ENCODE measurements around the gene LRP2BP. TPM values are rescaled to one million over a fixed set of nuclear protein-coding genes. Genes with fewer than 3 reads are reported as not detected.
"Not testable (repeated sequence)": the region's sequence is repeated elsewhere in the genome, so short reads cannot be mapped to it uniquely, and the experiment has no call there.

Gene LRP2BP
- total and polyA plus RNA-seq, 4 donors: 1.1 to 3.4 (median 2.3) TPM

DNA sequence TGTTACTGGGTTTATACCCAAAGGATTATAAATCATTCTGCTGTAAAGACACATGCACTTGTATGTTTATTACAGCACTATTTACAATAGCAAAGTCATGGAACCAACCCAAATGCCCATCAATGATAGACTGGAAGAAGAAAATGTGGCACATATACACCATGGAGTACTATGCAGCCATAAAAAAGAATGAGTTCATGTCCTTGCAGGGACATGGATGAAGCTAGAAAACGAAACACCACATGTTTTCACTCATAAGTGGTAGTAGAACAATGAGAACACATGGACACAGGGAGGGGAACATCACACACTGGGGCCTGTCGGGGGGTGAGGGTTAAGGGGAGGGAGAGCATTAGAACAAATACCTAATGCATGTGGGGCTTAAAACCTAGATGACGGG is 78.3 kb downstream of the LRP2BP start:
- H3K27me3 ChIP-seq (ENCODE audit: control insufficient read depth in 1 of 2, insufficient read depth in 2 of 2, low read length in 1 of 2); H3K27ac ChIP-seq (ENCODE audit: low read depth in 1 of 2, low read length in 2 of 2); DNase-seq; H3K9me3 ChIP-seq (ENCODE audit: control insufficient read depth, low read length); intact Hi-C loops (cut with DNase I); H3K4me1 ChIP-seq (ENCODE audit: control insufficient read depth in 1 of 2, insufficient read depth in 2 of 2, low read length in 2 of 2); ATAC-seq (ENCODE audit: low FRiP score); H3K4me3 ChIP-seq (ENCODE audit: low read length in 2 of 2); H3K36me3 ChIP-seq (ENCODE audit: control insufficient read depth in 1 of 2, insufficient read depth in 2 of 2, low read length in 1 of 2): not testable (repeated sequence)
- WGBS, 2 donors: 82 to 98% methylated on average over 3 of the region's 3 CpGs

Other genes starting within 250 kb of the LRP2BP start
- gene CFAP97, start 191.9 kb downstream of the LRP2BP start, total RNA-seq: 10 to 100 TPM; 49.8 to 58.4 TPM
- 10 to 100 TPM; 16.6 to 24.0 TPM for gene CFAP97, start 191.9 kb downstream of the LRP2BP start, polyA plus RNA-seq
- 10 to 100 TPM; 36.2 to 44.7 TPM for gene SNX25, start 186.3 kb downstream of the LRP2BP start, total RNA-seq
- gene SNX25, start 186.3 kb downstream of the LRP2BP start, polyA plus RNA-seq: 10 to 100 TPM in 1 of 2 donors, 1 to 10 TPM in 1; 8.6 to 12.7 TPM
- gene ANKRD37, start 917 bp upstream of the LRP2BP start, total RNA-seq: 10 to 100 TPM; 22.2 to 38.6 TPM
- gene ANKRD37, start 917 bp upstream of the LRP2BP start, polyA plus RNA-seq: 10 to 100 TPM; 18.9 to 40.5 TPM
- 10 to 100 TPM; 29.5 to 36.1 TPM for gene UFSP2, start 30.0 kb upstream of the LRP2BP start, total RNA-seq
- gene UFSP2, start 30.0 kb upstream of the LRP2BP start, polyA plus RNA-seq: 10 to 100 TPM; 41.3 to 46.5 TPM
- 1 to 10 TPM; 3.0 to 3.8 TPM for gene CCDC110, start 75.8 kb upstream of the LRP2BP start, total RNA-seq
- gene CCDC110, start 75.8 kb upstream of the LRP2BP start, polyA plus RNA-seq: 1 to 10 TPM; 1.5 to 5.3 TPM
- gene PDLIM3, start 139.6 kb upstream of the LRP2BP start, total RNA-seq: 100 to 1,000 TPM; 411 to 805 TPM
- gene PDLIM3, start 139.6 kb upstream of the LRP2BP start, polyA plus RNA-seq: 100 to 1,000 TPM; 299 to 481 TPM

All from aorta (tissue), 5 donors.